Fibroblast of villous mesenchyme (primary cell): Measurements from ENCODE around the gene SMR3A. TPM values are rescaled to one million over a fixed set of nuclear protein-coding genes. Genes with fewer than 3 reads are reported as not detected.

Experiments used
- DNase-seq: peaks from one replicate; pipeline ENCODE4 v3.0.0-alpha.2; 2010; ENCODE audit warnings: low read depth
- H3K4me3 ChIP-seq: 2 replicates; pipeline ENCODE4 v1.5.1; 2011; ENCODE audit warnings: low read depth, mild to moderate bottlenecking, low read length
- total RNA-seq: library from RNA; depleted of rRNA; stranded (reverse); fragments of >200 nt; gene quantifications from 2 replicates; pipeline ENCODE4 v1.2.3, GENCODE V29; 2012
- TF ChIP-seq, protein P1 (sequence below): IDR thresholded peaks from 2 replicates; pipeline ENCODE4 v1.5.1; 2012; ENCODE audit warnings: low read depth, mild to moderate bottlenecking, low read length; ENCODE audit not compliant: insufficient read depth

Gene SMR3A
- total RNA-seq, 1 donor: not detected

DNA sequence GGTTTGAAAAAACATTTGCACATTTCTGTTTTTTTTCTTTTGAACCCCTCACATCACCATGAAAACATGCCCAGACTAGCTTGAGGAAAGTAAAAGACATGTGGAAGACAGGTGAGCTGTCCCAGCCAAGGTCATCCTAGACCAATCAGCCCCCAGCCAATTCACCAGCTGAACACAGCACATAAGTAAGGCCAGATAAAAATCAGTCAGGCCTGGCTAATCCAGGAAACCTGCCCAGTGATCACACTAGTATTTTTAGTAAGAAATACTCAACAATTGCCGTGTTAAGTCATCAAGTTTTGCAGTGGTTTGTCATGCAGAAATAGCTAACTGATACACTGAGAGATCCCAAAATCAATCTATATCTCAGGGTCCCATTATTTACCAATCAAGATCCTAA lies 4.4 kb upstream of the SMR3A start:
- no peak for DNase-seq
- H3K4me3 ChIP-seq: no peak overlapping the region
- TF ChIP-seq, protein P1, sequence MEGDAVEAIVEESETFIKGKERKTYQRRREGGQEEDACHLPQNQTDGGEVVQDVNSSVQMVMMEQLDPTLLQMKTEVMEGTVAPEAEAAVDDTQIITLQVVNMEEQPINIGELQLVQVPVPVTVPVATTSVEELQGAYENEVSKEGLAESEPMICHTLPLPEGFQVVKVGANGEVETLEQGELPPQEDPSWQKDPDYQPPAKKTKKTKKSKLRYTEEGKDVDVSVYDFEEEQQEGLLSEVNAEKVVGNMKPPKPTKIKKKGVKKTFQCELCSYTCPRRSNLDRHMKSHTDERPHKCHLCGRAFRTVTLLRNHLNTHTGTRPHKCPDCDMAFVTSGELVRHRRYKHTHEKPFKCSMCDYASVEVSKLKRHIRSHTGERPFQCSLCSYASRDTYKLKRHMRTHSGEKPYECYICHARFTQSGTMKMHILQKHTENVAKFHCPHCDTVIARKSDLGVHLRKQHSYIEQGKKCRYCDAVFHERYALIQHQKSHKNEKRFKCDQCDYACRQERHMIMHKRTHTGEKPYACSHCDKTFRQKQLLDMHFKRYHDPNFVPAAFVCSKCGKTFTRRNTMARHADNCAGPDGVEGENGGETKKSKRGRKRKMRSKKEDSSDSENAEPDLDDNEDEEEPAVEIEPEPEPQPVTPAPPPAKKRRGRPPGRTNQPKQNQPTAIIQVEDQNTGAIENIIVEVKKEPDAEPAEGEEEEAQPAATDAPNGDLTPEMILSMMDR: no peak

DNA sequence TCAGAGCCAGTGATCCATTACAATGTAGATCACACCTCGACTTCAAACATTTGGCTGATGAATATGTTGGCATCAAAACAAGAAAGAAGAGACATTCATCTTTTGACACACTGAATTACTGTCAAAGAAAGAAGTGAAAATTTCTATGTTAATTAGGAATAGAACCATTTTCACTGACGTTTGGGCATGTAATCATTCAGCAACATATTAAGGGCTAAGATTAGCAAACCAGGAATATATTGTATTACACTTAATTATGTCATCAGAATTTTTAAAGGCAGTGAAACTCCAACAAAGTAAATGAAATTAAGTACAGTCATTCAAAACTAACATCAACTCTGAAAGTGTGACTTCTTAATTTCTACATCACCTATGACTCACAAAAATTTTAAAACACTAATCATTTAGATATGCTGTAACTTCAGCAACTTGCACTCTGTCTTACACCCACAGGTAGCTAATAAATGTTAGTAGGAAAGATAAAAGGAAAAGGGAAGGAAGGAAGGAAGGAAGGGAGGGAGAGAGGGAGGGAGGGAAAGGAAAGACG lies 1.4 kb upstream of the SMR3A start:
- no peak overlapping the region for H3K4me3 ChIP-seq
- DNase-seq: no peak
- TF ChIP-seq, protein P1: no peak

DNA sequence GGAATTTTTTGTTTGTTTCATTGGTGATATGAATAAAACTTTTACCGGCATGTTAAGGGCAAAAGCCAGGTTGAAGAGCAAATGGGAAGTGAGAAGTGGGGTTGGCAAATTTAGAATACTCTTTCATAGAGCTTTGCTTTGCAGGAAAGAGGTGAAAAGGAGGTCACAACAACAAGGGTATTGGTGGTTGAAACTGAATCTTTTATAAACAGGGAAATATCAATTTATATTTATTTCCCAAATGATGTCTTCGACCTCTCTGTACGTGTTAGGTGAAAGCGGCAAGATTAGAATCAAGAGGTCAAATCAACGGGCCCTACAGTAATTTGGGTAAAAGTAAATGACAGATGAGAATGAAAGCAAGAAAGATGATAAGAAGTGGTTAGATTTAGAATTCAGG lies 3.4 kb downstream of the SMR3A start:
- DNase-seq: no peak
- no peak overlapping the region for H3K4me3 ChIP-seq
- TF ChIP-seq, protein P1: no peak

DNA sequence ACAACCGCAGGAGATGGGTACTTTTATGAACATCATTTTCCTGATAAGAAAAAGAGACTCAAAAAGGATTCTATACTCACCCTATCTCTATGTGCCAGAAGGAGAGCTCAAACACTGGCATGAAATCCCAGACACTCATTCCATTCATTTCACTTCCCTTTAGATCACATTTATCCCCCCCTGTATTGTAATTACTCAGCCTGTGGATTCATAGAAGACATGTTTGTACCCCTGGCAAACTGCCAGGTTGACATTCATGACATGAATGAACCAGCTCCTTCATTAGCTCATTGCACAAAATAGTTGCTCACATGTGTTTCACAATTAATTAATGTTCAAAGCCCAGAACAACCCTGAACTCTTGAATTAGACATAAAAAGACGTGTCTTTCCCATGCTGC lies 4.9 kb downstream of the SMR3A start:
- TF ChIP-seq, protein P1: no peak

DNA sequence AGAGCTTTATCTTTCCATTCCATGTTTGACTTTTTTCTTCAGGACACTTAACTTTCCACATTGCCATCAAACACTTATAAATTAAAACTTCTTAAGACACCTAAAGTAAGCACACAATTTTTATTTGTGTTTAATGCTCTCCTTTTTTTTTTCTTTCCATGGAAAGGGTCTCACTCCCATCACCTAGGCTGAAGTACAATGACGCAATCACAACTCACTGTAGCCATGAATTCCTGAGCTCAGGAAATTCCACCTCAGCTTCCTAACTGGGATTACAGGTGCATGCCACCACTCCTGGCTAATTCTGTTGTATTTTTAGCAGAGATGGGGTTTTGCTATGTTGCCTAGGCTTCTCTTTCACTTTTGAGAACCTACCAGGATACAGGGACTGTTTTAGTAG lies 7.3 kb downstream of the SMR3A start:
- TF ChIP-seq, protein P1: no peak

More for the DNA sequence above, 4.9 kb downstream of the SMR3A start:
- H3K4me3 ChIP-seq: no peak overlapping the region
- DNase-seq: no peak

DNA sequence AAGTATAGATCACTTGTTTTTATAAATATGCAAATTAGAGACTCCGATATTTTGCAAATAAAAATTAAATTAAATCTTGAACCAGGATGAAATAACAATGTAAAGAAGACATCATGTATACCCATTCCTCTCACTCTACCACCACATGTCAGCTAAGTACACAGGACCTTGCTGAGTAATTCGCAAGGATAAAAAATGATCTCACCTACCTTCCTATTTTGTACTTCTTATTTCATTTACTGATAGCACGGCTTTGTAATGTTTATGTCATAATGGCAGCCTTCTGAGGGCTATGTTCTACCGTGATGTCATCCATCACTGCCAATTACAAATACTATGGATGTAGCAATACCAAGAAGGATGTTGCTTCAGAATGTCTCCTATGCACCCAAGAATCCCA lies 11.4 kb downstream of the SMR3A start:
- TF ChIP-seq, protein P1: no peak
- no peak for DNase-seq
- no peak overlapping the region for H3K4me3 ChIP-seq

More for the DNA sequence above, 7.3 kb downstream of the SMR3A start:
- no peak for DNase-seq
- no peak overlapping the region for H3K4me3 ChIP-seq

DNA sequence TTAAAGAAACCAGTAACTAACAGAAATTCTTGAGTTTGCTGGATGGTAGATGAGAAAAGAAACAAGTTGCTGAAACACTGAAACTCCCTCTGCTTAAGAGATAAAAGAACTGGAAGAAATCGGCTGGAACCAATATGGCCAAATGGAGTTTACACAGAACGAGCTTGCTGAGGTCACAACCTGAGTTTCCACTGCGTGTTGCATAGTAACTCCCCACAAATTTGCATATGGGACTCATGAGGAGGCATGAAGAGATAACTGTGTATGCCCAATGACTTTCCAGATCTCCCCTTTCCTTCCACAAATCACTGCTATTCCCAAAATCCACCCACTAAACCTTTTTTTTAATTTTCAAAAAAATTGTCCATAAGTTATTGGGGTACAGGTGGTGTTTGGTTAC lies 12.2 kb downstream of the SMR3A start:
- TF ChIP-seq, protein P1: no peak

More for the DNA sequence above, 12.2 kb downstream of the SMR3A start:
- DNase-seq: no peak
- no peak overlapping the region for H3K4me3 ChIP-seq
